Ishikawa (cell line): Measurements from ENCODE around the gene PPP1R13L.

Experiments used
- CEBPB ChIP-seq: IDR thresholded peaks from 2 replicates; pipeline ENCODE4 v1.6.1; 2012
- CREB1 ChIP-seq: IDR thresholded peaks from 2 replicates; pipeline ENCODE4 v1.6.1; 2012; ENCODE audit warnings: low read depth
- EGR1 ChIP-seq: IDR thresholded peaks from 2 replicates; pipeline ENCODE4 v1.6.1; 2012
- EP300 ChIP-seq: IDR thresholded peaks from 2 replicates; pipeline ENCODE4 v1.6.1; 2012; ENCODE audit warnings: borderline replicate concordance
- FOXM1 ChIP-seq: IDR thresholded peaks from 2 replicates; pipeline ENCODE4 v1.6.1; 2012; ENCODE audit warnings: low read depth, borderline replicate concordance
- NFIC ChIP-seq: IDR thresholded peaks from 2 replicates; pipeline ENCODE4 v1.6.1; 2012
- RAD21 ChIP-seq: IDR thresholded peaks from 2 replicates; pipeline ENCODE4 v1.6.1; 2012; ENCODE audit warnings: low read depth
- REST ChIP-seq: IDR thresholded peaks from 2 replicates; pipeline ENCODE4 v1.6.1; 2012; ENCODE audit warnings: low read depth, mild to moderate bottlenecking
- TAF1 ChIP-seq: IDR thresholded peaks from 2 replicates; pipeline ENCODE4 v1.6.1; 2012; ENCODE audit warnings: low read depth, mild to moderate bottlenecking
- TEAD4 ChIP-seq: IDR thresholded peaks from 2 replicates; pipeline ENCODE4 v1.6.1; 2012
- USF1 ChIP-seq: IDR thresholded peaks from 2 replicates; pipeline ENCODE4 v1.6.1; 2012
- YY1 ChIP-seq: IDR thresholded peaks from 2 replicates; pipeline ENCODE4 v1.6.1; 2012; ENCODE audit warnings: low read depth
- ZBTB7A ChIP-seq: IDR thresholded peaks from 2 replicates; pipeline ENCODE4 v1.6.1; 2012; ENCODE audit warnings: low read depth
- TF ChIP-seq, protein P1 (sequence below): IDR thresholded peaks from 2 replicates; pipeline ENCODE4 v1.6.1; 2012

The PPP1R13L gene

GRCh38 chr19:45336696-45337251 lies 68.1 kb downstream of the PPP1R13L start:
- no peak for TF ChIP-seq TEAD4
- no peak for TF ChIP-seq USF1
- no peak for TF ChIP-seq EGR1
- TF ChIP-seq FOXM1, result no peak
- TF ChIP-seq NFIC, result no peak
- no peak for TF ChIP-seq TAF1
- no peak for TF ChIP-seq YY1
- TF ChIP-seq ZBTB7A, result no peak
- no peak for TF ChIP-seq EP300
- TF ChIP-seq REST, result no peak
- no peak for TF ChIP-seq CREB1
- no peak for TF ChIP-seq RAD21

- no peak for TF ChIP-seq REST
- peak; percentile 71 for TF ChIP-seq USF1
These were observed 71.1 kb downstream of the PPP1R13L start for GRCh38 chr19:45333609-45334303.

GRCh38 chr19:45331411-45331810 lies 73.5 kb downstream of the PPP1R13L start:
- no peak for TF ChIP-seq TAF1
- no peak for TF ChIP-seq CREB1
- TF ChIP-seq NFIC, result no peak
- no peak for TF ChIP-seq REST
- no peak for TF ChIP-seq USF1
- no peak for TF ChIP-seq ZBTB7A
- TF ChIP-seq, protein P1, sequence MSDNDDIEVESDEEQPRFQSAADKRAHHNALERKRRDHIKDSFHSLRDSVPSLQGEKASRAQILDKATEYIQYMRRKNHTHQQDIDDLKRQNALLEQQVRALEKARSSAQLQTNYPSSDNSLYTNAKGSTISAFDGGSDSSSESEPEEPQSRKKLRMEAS, result no peak
- TF ChIP-seq YY1, result no peak
- TF ChIP-seq FOXM1, result no peak
- no peak for TF ChIP-seq EGR1
- no peak for TF ChIP-seq CEBPB
- no peak for TF ChIP-seq TEAD4
